ENCODE data around the gene MARCO.
"Not testable (repeated sequence)": the region's sequence is repeated elsewhere in the genome, so short reads cannot be mapped to it uniquely, and the experiment has no call there.

MARCO gene

GRCh38 chr2:118974103-118974993, 32.4 kb downstream of the MARCO start:
- no peak for DNase-seq

DNA sequence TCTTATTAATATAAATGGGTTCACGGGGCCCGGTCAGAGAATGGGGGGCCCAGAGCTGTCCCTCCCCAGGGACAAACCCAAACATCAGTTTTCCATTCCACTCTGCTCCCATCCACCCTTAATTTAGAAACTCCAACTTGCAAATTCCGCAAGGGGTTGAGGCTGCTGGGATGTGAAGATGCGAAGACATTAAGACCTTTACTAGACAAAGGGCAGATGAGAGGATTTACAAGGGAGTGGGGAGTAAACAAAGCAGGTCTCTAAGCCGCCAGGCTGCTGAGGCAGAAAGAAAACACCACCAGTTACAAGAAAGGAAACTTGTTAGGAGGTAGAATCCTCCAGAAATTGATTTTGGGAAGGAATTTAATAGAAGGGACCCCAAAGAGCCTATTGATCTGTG, 33.1 kb downstream of the MARCO start:
- DNase-seq = no peak

- no peak for DNase-seq
Observed at GRCh38 chr2:118978064-118978463, 36.1 kb downstream of the MARCO start.

GRCh38 chr2:118979152-118979861, 37.3 kb downstream of the MARCO start:
- no peak for DNase-seq

DNA sequence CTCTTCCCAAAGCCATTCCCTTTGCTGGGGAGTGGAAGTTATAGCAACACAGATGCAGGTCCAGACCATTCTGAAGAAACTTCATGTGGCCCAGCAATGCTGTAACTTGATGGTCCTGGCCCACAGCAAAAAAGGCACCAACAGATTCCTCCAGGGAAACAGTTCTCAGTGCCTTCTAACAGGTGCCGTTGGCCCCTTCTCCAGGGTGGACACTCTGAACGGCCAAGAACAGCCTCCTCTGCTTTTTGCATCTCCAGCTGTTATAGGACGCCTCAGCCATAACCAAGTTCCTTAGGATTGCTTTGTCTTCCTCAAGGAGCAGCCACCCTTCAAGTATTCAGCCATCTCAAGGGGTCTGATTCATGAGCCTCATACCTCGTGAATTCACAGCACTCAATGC, 38.0 kb downstream of the MARCO start:
- DNase-seq = no peak

DNA sequence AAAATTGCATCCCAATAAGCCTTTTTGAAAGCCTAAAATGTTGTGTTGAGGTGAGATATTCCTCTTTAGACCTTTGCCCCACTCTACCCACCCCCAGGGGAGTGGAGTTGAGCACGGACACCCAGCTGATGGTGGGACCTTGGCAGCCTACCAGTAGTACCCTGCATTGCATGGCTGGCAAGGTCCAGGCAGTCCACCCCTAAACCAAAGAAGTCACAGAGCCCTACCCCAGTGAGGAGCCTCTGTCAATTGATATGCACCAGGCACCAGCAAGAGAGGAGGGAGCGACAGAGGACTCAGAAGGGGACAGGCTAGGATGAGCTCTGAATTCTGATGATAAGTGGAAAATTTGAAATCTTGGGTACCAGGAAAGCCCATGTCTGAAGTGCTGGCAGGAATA, 38.6 kb downstream of the MARCO start:
- no peak for DNase-seq

GRCh38 chr2:118981632-118982031, 39.6 kb downstream of the MARCO start:
- no peak for DNase-seq

DNA sequence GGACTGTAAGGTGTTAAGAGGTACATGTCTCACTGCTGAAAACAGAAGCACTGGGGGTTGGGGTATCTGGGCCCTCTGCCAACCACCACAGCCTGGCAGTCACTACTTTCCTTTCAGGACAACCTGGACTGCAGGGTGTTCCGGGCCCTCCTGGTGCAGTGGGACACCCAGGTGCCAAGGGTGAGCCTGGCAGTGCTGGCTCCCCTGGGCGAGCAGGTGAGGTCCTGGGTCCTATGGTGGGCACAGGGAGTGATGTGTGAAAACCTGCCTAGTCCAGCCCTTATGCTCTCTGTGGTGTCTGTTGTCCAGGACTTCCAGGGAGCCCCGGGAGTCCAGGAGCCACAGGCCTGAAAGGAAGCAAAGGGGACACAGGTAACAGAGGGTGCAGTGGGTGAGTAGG, 40.0 kb downstream of the MARCO start:
- no peak for DNase-seq

DNA sequence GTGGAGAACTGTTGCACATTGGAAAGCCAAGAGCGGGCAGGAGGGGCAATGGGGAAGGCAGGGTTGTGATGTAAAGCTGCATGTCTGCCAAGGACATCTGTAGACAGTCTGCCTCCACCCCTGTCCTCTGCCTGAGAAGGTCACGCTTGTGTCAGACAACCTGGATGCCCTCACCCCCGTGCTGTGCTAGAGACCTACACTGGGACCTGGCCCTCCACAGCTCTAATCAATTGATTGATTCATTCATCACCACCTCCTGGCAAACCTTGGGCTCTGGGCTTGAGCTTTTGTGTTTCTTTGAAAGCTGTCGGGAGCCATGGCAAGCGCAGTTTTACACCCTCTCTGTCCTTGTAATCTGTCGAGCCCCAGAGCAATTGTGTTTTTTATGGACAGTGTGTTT, 41.1 kb downstream of the MARCO start:
- DNase-seq = no peak

DNA sequence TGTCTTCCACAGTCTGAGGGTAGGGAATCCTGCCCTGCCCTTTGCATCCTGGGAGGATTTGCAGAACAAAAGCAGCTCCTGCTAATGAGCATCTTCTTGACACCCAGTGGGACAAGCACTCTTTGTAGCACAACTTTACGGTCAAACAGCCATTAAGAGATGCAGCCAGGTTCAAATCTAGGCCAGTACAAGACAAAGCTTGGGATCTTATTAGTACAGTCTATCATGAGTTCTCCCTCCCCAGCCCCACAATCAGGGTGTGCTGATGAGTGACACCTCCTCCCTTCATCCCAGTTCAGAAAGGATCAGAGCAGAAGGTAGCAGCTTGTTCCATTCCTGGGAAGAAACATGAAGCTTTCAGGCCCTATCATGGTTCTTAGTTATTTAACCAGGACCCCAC, 41.9 kb downstream of the MARCO start:
- DNase-seq = no peak

GRCh38 chr2:118986738-118987137, 44.7 kb downstream of the MARCO start:
- DNase-seq = no peak

GRCh38 chr2:118987886-118988285, 45.9 kb downstream of the MARCO start:
- no peak for DNase-seq

DNA sequence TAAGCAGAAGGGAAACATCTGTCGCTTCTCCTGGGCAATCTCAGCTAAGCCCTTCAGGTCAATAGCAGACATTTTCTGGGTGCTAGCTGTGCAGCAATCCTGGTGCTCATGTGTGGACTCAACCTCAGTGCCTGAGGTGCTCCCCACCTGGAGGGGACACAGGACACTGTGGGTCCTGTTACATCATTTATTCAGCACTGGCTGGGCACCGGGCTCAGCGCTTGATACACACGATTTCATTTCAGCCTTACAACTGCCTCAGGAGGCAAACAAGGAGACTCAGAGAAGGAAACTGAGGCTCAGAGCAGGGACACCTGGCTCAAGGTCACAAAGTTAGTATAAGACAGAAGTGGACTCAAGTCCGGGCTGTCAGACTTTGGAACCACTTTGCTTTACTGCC, 46.7 kb downstream of the MARCO start:
- DNase-seq = no peak

DNA sequence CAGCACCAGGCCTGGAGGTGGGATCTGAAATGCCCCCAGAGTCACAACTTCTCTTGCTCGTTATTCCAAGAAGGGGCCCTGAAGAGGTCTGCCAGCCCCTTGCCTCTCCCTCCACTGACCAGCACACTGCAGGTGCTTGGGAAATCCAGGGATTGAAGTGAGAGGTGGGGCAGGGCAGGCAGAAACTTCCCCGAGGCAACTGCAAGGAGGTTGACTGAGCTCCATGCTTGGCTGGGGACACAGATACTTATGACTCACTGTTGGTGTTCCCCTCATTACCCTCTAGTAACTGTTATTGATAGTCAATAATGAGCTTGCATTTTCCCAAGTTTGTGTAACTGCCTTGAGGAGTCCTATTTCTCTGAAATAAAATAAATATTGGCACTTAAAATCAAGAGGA, 47.5 kb downstream of the MARCO start:
- DNase-seq = no peak

DNA sequence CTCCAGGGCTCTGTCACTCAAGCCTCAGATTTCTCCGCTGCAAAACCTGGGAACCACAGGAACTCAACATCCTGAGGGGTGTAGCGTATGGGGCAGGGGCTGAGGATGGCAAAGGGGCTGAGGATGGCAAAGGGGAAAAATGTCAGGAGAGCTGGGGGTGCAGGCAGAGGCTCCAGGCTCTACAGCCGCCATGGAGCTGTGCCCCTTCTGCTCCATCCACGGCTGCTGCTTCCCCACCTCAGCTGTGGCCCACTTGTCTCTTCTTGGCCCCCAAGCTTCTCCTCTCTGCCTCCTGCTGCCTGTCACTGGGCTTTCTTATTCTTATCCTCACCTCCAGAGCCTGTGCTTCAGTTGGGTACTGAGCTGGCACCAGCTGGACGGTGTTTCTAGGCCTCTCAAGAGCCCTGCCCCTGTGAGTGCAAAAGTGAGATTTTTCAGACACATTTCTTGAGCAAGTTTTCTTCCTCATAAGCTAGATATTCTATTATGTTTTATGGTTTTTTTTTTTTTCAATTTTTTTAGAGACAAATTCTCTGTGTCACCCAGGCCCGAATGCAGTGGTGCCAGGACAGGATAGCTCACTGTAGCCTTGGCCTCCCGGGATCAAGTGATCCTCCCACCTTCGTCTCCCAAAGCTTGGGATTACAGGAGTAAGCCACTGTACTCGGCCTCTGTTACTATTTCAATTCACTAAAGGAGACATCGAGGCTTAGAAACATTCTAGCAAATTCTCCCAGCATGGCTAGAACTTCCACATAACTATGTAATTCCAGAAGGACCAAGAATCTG, 49.0 kb downstream of the MARCO start:
- no peak for DNase-seq

DNA sequence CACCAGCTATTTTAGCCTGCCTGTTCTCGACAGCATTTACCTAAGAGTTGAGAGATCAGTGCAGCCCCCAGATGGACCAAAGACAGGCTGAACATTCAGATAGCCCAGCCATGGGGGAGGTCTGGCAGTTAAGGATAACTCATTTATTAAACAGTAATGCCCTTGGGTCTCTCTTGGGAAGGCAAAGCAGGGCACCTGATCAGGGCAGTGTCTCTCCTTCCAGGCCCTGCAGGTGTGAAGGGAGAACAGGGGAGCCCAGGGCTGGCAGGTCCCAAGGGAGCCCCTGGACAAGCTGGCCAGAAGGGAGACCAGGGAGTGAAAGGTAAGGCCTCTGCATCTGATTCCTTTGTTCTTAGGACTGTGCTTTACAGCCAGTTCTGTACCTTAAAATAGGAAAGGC, 49.6 kb downstream of the MARCO start:
- DNase-seq = no peak

DNA sequence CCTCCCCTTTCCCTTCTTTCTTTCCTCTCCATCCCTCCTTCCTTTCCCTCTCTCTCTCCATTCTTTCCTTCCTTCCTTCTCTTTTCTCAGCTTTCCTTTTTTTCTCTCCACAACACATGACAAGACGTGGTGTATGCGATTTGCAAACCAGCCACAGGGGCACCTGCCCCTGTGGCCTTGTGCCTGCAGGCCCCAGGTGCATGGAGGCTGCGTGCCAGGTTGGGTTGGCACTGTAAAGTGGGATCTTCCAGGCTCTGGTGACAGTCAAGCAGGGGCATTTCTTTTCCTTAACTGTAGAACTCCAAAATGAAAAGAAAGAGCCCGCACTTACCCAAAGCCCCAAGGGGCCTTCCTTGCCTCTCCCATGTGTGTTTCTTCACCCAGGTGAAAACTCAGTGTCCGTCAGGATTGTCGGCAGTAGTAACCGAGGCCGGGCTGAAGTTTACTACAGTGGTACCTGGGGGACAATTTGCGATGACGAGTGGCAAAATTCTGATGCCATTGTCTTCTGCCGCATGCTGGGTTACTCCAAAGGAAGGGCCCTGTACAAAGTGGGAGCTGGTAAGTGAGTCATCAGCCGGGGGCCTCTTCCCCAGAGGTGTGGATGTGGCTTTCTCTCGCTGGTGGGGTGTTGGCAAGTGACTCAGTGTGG, 50.9 kb downstream of the MARCO start:
- DNase-seq = no peak

- DNase-seq = no peak
Observed at GRCh38 chr2:118993392-118993752, 51.4 kb downstream of the MARCO start.

GRCh38 chr2:118994172-118994700, 52.2 kb downstream of the MARCO start:
- DNase-seq = no peak

GRCh38 chr2:118994778-118995177, 52.8 kb downstream of the MARCO start:
- DNase-seq = no peak

GRCh38 chr2:119003856-119004255, 61.9 kb downstream of the MARCO start:
- DNase-seq = not testable (repeated sequence)

DNA sequence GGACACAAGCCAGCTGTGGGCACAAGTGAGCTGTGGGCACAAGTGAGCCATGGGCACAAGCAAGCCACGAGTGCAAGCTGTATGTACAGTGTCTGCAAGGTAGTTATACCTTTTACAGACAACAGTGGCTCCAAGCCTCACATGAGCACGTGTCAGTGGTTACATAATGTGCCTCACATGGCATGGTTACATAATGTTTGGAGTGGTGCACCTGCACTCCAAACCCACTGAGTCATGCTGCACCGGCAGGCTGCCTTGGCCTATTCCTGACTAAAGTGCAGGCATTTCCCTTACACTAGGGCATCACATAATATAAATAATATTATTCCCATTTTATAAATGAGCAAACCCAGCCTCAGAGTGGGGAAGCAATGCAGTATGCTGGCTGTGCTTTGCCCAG, 62.6 kb downstream of the MARCO start:
- DNase-seq = no peak

DNA sequence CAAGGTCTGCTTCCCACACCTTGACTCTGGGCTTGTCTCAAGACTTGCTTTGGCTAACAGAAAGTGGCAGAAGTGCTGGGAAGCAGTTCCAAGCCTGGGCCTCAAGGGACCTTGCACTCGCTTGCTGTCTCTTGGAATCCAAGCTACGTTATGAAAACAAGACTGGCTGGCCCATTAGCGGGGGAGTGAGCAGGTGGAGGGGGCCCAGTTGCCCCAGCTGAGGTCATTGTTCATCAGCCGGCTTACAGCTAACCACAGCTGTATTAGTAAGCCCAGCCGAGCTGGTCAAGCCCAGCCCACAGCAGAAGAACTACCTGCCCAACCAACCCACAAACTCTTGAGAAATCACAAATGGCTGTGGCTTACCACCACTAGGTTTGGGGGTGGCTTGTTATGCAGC, 63.1 kb downstream of the MARCO start:
- no peak for DNase-seq
